BE2C (cell line): ENCODE data around the gene KIAA0930. TPM values are rescaled to one million over a fixed set of nuclear protein-coding genes. Genes with fewer than 3 reads are reported as not detected.

Experiments used
- DNase-seq: peaks from one replicate; pipeline ENCODE4 v3.0.0-alpha.2; 2020
- H3K27me3 ChIP-seq: fragments of 250-450 bp; sonication (Bioruptor Pico); 2 replicates; pipeline ENCODE4 v1.5.1; 2020; ENCODE audit warnings: mild to moderate bottlenecking
- H3K36me3 ChIP-seq: fragments of 250-450 bp; sonication (Bioruptor Pico); 2 replicates; pipeline ENCODE4 v1.5.1; 2020; ENCODE audit warnings: mild to moderate bottlenecking
- H3K4me1 ChIP-seq: fragments of 250-450 bp; sonication (Bioruptor Pico); 2 replicates; pipeline ENCODE4 v1.5.1; 2020
- H3K4me3 ChIP-seq: 2 replicates; pipeline ENCODE4 v1.5.1; 2011; ENCODE audit warnings: low read depth, low read length
- H3K9me3 ChIP-seq: fragments of 250-450 bp; sonication (Bioruptor Pico); 2 replicates; pipeline ENCODE4 v1.5.1; 2020
- polyA plus RNA-seq: library from polyadenylated mRNA; unstranded; fragments of >200 nt; gene quantifications from one replicate; pipeline ENCODE4 v1.2.1, GENCODE V29; 2012; ENCODE audit warnings: low read depth, missing spikeins; ENCODE audit not compliant: insufficient read length, insufficient read depth
- TF ChIP-seq, protein P1 (sequence below): IDR thresholded peaks from 2 replicates; pipeline ENCODE4 v1.5.1; 2012; ENCODE audit warnings: mild to moderate bottlenecking, low read depth, low read length

The KIAA0930 gene
- polyA plus RNA-seq, result 77.2 TPM

DNA sequence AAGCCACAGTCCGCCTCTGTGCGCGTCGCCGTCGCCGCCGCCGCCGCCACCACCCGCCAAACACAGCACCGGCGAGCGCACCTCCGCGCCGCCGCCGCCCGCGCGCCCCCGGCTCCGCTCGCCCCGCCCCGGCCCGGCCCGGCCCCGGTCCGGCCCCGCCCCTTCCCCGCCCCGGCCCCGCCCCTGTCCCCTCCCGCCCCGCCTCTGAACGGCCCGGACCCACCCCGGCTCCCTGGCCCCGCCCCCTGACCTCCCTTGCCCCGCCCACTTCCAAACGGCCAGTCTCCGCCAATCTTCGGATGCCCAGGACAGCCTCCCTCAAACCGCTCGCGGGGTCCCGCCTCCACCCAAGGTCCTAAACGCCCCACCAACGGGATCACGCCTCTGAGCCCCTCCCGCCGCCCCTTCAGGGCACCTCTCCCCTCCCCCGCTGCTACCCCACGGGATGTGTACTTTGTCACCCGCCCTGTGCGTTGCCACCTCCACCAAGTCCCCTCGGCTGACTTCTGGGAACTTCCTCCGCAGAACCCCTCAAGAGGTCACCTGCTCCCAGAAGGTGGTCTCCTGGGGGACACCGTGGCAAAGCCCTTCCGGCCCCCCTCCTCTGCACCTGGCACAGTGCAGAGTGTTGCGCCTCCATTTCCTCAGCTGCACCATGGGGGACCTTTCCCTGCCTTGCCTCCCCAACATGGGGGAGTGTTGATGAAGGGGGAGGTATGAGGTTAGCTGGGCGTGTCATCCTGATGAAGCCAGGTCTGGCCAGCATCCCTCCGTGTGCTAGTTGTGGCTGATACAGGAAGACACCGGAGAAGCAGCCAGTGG, at the start of gene KIAA0930:
KIAA0930 (minus strand) TSS at position 85 of the 822 bp plus-strand sequence. CDS start 191 bp downstream, outside the sequence.
- Histone ChIP-seq H3K9me3 (no peaks in the 10 kb centered on the region), H3K27me3 (no peaks in the 10 kb centered on the region), H3K4me1 (peaks cover 3% of the 10 kb centered on the region), H3K36me3 (peaks cover 3% of the 10 kb centered on the region; the same call in 1 of the 2 replicates), H3K4me3 (peak within 1 kb of the TSS; percentile 70)
- TF ChIP-seq, protein P1, sequence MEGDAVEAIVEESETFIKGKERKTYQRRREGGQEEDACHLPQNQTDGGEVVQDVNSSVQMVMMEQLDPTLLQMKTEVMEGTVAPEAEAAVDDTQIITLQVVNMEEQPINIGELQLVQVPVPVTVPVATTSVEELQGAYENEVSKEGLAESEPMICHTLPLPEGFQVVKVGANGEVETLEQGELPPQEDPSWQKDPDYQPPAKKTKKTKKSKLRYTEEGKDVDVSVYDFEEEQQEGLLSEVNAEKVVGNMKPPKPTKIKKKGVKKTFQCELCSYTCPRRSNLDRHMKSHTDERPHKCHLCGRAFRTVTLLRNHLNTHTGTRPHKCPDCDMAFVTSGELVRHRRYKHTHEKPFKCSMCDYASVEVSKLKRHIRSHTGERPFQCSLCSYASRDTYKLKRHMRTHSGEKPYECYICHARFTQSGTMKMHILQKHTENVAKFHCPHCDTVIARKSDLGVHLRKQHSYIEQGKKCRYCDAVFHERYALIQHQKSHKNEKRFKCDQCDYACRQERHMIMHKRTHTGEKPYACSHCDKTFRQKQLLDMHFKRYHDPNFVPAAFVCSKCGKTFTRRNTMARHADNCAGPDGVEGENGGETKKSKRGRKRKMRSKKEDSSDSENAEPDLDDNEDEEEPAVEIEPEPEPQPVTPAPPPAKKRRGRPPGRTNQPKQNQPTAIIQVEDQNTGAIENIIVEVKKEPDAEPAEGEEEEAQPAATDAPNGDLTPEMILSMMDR, result no peak
- DNase-seq, result peak; percentile 81

GRCh38 chr22:45286854-45287551, 46.3 kb upstream of the KIAA0930 start:
- no peak for DNase-seq
- H3K36me3 ChIP-seq, result no peaks in the 10 kb centered on the region
- no peaks in the 10 kb centered on the region for H3K9me3 ChIP-seq
- H3K4me1 ChIP-seq, result peaks cover 2% of the 10 kb centered on the region; the same call in 1 of the 2 replicates
- H3K4me3 ChIP-seq, result no peak overlapping the region
- H3K27me3 ChIP-seq, result no peaks in the 10 kb centered on the region
- TF ChIP-seq, protein P1, result no peak

- TF ChIP-seq, protein P1, result no peak
- no peak overlapping the region for H3K4me3 ChIP-seq
- H3K4me1 ChIP-seq, result no peaks in the 10 kb centered on the region; the same call in 1 of the 2 replicates
- H3K27me3 ChIP-seq, result no peaks in the 10 kb centered on the region
- no peak for DNase-seq
- H3K9me3 ChIP-seq, result no peaks in the 10 kb centered on the region
- no peaks in the 10 kb centered on the region for H3K36me3 ChIP-seq
These were observed 44.8 kb upstream of the KIAA0930 start for GRCh38 chr22:45285263-45286058.

- TF ChIP-seq, protein P1, result no peak
- DNase-seq, result peak; percentile 83
- Histone ChIP-seq H3K9me3 (no peaks in the 10 kb centered on the region), H3K27me3 (no peaks in the 10 kb centered on the region), H3K36me3 (no peaks in the 10 kb centered on the region), H3K4me1 (no peaks in the 10 kb centered on the region), H3K4me3 (peak within 1 kb of the TSS; percentile 24)
These were observed 44.1 kb upstream of the KIAA0930 start, which contains the start of gene UPK3A for GRCh38 chr22:45284705-45285262. TSS of gene UPK3A (plus strand) at chr22:45284949. CDS start at chr22:45285014, 65 bp downstream.

- TF ChIP-seq, protein P1, result no peak
- DNase-seq, result no peak
- Histone ChIP-seq H3K4me1 (no peaks in the 10 kb centered on the region), H3K36me3 (no peaks in the 10 kb centered on the region), H3K4me3 (no peak overlapping the region), H3K9me3 (no peaks in the 10 kb centered on the region), H3K27me3 (no peaks in the 10 kb centered on the region)
These were observed 40.3 kb upstream of the KIAA0930 start for GRCh38 chr22:45281010-45281409.
